WTC11 (cell line): ENCODE data around the gene MLPH. TPM values are rescaled to one million over a fixed set of nuclear protein-coding genes. Genes with fewer than 3 reads are reported as not detected.

ENCODE experiments used
- ATAC-seq: fragments of 200-7000 bp; cut with Tn5 transposase; 2 replicates; pipeline ENCODE4 v1.10.0; 2021; ENCODE audit warnings: mild to moderate bottlenecking, moderate library complexity
- CTCF ChIA-PET: fragments of 300-600 bp; sonication (Branson Sonifier 250); formaldehyde crosslinking; loops from one replicate; lab custom pipeline; 2021; ENCODE audit warnings: antibody characterized with exemption; lab: Charles Lee
- POLR2A ChIA-PET: fragments of 350-600 bp; sonication (Branson Sonifier 250); formaldehyde crosslinking; loops from one replicate; lab custom pipeline; 2021; ENCODE audit warnings: antibody characterized with exemption; lab: Charles Lee
- DNase-seq: peaks from one replicate; pipeline ENCODE4 v3.0.0; 2021; ENCODE audit warnings: low spot score
- H3K27ac Mint-ChIP-seq: 2 replicates; pipeline ENCODE4 v1.8.0; 2021; ENCODE audit warnings: mixed read lengths
- H3K27me3 Mint-ChIP-seq: 2 replicates; pipeline ENCODE4 v1.8.0; 2021; ENCODE audit warnings: low read depth, mild to moderate bottlenecking, moderate library complexity, mixed read lengths
- H3K36me3 Mint-ChIP-seq: 2 replicates; pipeline ENCODE4 v1.8.0; 2021; ENCODE audit warnings: mixed read lengths
- H3K4me1 Mint-ChIP-seq: 2 replicates; pipeline ENCODE4 v1.8.0; 2022; ENCODE audit warnings: mixed read lengths
- H3K4me3 Mint-ChIP-seq: 2 replicates; pipeline ENCODE4 v1.8.0; 2021; ENCODE audit warnings: mild to moderate bottlenecking, moderate library complexity, mixed read lengths
- H3K9me3 Mint-ChIP-seq: 2 replicates; pipeline ENCODE4 v1.8.0; 2021; ENCODE audit warnings: mixed read lengths
- AFF4 ChIP-seq: sonication (generic); formaldehyde crosslinking; IDR thresholded peaks from 2 replicates; pipeline ENCODE4 v1.8.1; 2023; ENCODE audit warnings: mild to moderate bottlenecking, missing genetic modification reagents, borderline replicate concordance
- ATF2 ChIP-seq: sonication (generic); formaldehyde crosslinking; IDR thresholded peaks from 2 replicates; pipeline ENCODE4 v1.8.1; 2022; ENCODE audit warnings: low read depth, missing genetic modification reagents, borderline replicate concordance
- ATF3 ChIP-seq: sonication (generic); formaldehyde crosslinking; conservative IDR thresholded peaks from 2 replicates; pipeline ENCODE4 v1.8.1; 2022; ENCODE audit warnings: mild to moderate bottlenecking, missing genetic modification reagents
- CDX4 ChIP-seq: fragments of 250-450 bp; sonication (Bioruptor Pico); IDR thresholded peaks from 2 replicates; pipeline ENCODE4 v1.9.0; 2021; ENCODE audit warnings: moderate library complexity, mild to moderate bottlenecking, inconsistent platforms, borderline replicate concordance
- FOXK1 ChIP-seq: sonication (generic); formaldehyde crosslinking; IDR thresholded peaks from 2 replicates; pipeline ENCODE4 v1.8.0; 2022; ENCODE audit warnings: mild to moderate bottlenecking, moderate library complexity, missing genetic modification reagents
- GRHL2 ChIP-seq: fragments of 250-450 bp; sonication (Bioruptor Pico); IDR thresholded peaks from 2 replicates; pipeline ENCODE4 v1.8.0; 2022; ENCODE audit warnings: mild to moderate bottlenecking, moderate library complexity; ENCODE audit not compliant: insufficient replicate concordance, severe bottlenecking
- GTF2I ChIP-seq: fragments of 250-450 bp; sonication (Bioruptor Pico); conservative IDR thresholded peaks from 2 replicates; pipeline ENCODE4 v1.4.0; 2021; ENCODE audit warnings: mild to moderate bottlenecking
- NFATC4 ChIP-seq: fragments of 250-450 bp; sonication (Bioruptor Pico); IDR thresholded peaks from 2 replicates; pipeline ENCODE4 v1.9.0; 2021; ENCODE audit warnings: mild to moderate bottlenecking
- ZNF425 ChIP-seq: fragments of 250-450 bp; sonication (Bioruptor Pico); conservative IDR thresholded peaks from 2 replicates; pipeline ENCODE4 v1.9.0; 2021; ENCODE audit warnings: mild to moderate bottlenecking
- total RNA-seq: library from RNA; stranded (reverse); gene quantifications from 3 replicates; pipeline ENCODE4 v1.2.3, GENCODE V29; 2021
- TF ChIP-seq, protein P1 (sequence below): sonication (generic); formaldehyde crosslinking; IDR thresholded peaks from 2 replicates; pipeline ENCODE4 v1.8.1; 2022; ENCODE audit warnings: mild to moderate bottlenecking, moderate library complexity, missing genetic modification reagents
- TF ChIP-seq, protein P2 (sequence below): fragments of 250-450 bp; sonication (Bioruptor Pico); IDR thresholded peaks from 2 replicates; pipeline ENCODE4 v2.1.2; 2022; ENCODE audit warnings: mild to moderate bottlenecking, moderate library complexity

The MLPH gene
- total RNA-seq, 1 experiment from 2014 or later: 10.3 TPM

DNA sequence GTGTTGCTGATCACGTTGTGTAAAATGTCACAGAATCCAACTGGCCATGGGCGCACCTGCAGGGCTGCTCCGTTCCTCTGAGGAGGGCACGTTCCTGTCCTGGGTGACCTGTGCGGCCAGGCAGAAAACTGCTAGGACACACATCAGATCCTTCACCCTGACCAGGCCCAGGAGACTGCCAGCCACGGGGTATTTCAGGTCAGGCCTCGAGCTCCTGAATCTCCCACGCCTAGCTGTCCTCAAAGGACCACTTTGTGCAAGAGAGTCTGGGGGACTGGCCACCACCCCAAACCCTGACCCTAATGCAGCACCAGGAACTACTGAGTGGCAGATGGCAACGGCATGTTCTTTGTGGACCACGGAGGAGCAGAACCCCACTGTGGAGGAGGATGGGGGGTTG is 90.4 kb downstream of the MLPH start:
- POLR2A ChIA-PET: no interaction called here
- TF ChIP-seq ZNF425 (CRISPR knock-in tag): no peak
- no peak for TF ChIP-seq CDX4
- no peak for TF ChIP-seq AFF4 (CRISPR knock-in tag)
- TF ChIP-seq ATF2 (CRISPR knock-in tag): no peak
- no peak for TF ChIP-seq NFATC4 (CRISPR knock-in tag)
- no peak for TF ChIP-seq GRHL2
- TF ChIP-seq, protein P1, sequence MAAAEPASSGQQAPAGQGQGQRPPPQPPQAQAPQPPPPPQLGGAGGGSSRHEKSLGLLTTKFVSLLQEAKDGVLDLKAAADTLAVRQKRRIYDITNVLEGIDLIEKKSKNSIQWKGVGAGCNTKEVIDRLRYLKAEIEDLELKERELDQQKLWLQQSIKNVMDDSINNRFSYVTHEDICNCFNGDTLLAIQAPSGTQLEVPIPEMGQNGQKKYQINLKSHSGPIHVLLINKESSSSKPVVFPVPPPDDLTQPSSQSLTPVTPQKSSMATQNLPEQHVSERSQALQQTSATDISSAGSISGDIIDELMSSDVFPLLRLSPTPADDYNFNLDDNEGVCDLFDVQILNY (CRISPR knock-in tag): no peak
- CTCF ChIA-PET: interaction anchor here (2.0 kb wide), 1 partner anchor 65 kb away, joined by 6 read pairs; no protein-coding TSS in a partner anchor
- H3K27ac Mint-ChIP-seq: peak overlapping the region; percentile 53; the same call in 1 of the 2 replicates
- peaks cover 36% of the 10 kb centered on the region for H3K36me3 Mint-ChIP-seq
- no peaks in the 10 kb centered on the region for H3K9me3 Mint-ChIP-seq
- H3K27me3 Mint-ChIP-seq: no peaks in the 10 kb centered on the region
- ATAC-seq (no peak), DNase-seq (no peak)
- no peak overlapping the region for H3K4me3 Mint-ChIP-seq
- peaks cover 36% of the 10 kb centered on the region for H3K4me1 Mint-ChIP-seq

GRCh38 chr2:237577956-237578870 is 91.2 kb downstream of the MLPH start:
- Mint-ChIP-seq H3K27me3 (no peaks in the 10 kb centered on the region), H3K4me3 (no peak overlapping the region), H3K27ac (no peak overlapping the region; the same call in 1 of the 2 replicates), H3K36me3 (peaks cover 36% of the 10 kb centered on the region), H3K9me3 (no peaks in the 10 kb centered on the region), H3K4me1 (peaks cover 31% of the 10 kb centered on the region)
- ChIA-PET CTCF (interaction anchor here (2.0 kb wide), 1 partner anchor 65 kb away, joined by 6 read pairs; no protein-coding TSS in a partner anchor), POLR2A (interaction anchor here (0.7 kb wide), 1 partner anchor 85 kb away, joined by 3 read pairs; no protein-coding TSS in a partner anchor)
- no peak for ATAC-seq
- no peak for TF ChIP-seq FOXK1 (CRISPR knock-in tag)
- TF ChIP-seq ATF3 (CRISPR knock-in tag): no peak
- no peak for TF ChIP-seq GTF2I (CRISPR knock-in tag)
- TF ChIP-seq, protein P2, sequence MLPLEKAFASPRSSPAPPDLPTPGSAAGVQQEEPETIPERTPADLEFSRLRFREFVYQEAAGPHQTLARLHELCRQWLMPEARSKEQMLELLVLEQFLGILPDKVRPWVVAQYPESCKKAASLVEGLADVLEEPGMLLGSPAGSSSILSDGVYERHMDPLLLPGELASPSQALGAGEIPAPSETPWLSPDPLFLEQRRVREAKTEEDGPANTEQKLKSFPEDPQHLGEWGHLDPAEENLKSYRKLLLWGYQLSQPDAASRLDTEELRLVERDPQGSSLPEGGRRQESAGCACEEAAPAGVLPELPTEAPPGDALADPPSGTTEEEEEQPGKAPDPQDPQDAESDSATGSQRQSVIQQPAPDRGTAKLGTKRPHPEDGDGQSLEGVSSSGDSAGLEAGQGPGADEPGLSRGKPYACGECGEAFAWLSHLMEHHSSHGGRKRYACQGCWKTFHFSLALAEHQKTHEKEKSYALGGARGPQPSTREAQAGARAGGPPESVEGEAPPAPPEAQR: no peak
- DNase-seq: no peak
